Measurements from ENCODE around the gene CDC25B.
A peak's percentile ranks its signal among the peaks of the same experiment; 100 is the strongest.

Gene CDC25B

DNA sequence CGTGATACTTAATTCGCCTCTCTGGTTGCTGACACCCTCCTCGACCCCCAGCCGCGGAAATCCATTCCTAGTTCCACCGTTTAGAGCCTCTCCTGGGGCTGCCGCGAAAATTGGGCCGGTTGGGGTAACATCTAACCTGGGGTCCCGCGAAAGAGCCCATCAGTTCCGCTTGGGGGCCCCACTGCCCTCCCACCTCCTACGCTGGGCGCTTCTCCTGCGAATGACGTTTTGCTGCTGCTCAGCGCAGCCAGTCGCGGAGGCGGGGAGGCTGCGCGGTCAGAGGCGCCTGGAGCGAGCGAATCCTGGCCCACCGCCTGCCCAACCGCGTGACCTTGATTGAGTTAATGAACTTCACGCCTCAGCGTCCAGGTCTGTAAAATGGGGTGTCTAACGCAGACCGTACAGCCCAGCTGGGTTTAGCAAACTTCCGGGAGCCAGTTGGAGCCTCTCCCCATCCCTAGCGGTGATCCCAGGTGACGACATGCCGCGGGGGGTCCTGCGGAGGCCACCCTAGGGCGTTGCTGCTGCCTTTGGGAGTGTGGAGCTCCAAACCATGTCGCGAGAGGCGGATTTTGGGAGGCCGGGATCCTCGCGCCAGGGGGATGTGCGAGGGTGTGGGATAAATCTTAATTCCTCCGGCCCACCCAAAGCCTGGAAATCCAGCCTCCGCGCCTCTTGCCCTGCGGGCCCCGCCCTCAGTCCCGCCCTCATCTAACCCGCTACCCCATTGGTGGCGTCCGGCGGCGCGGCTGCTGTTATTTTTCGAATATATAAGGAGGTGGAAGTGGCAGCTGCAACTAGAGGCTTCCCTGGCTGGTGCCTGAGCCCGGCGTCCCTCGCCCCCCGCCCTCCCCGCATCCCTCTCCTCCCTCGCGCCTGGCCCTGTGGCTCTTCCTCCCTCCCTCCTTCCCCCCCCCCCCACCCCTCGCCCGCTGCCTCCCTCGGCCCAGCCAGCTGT lies at the start of gene CDC25B:
TSS of gene CDC25B (plus strand) at position 800 of the 958 bp plus-strand sequence. CDS start 222 bp downstream, outside the sequence.
- peak; percentile 81 for DNase-seq (ENCODE audit: low read depth)

- DNase-seq (ENCODE audit: low read depth): no peak
Measured at GRCh38 chr20:3747471-3747870, 48.6 kb upstream of the CDC25B start.

DNA sequence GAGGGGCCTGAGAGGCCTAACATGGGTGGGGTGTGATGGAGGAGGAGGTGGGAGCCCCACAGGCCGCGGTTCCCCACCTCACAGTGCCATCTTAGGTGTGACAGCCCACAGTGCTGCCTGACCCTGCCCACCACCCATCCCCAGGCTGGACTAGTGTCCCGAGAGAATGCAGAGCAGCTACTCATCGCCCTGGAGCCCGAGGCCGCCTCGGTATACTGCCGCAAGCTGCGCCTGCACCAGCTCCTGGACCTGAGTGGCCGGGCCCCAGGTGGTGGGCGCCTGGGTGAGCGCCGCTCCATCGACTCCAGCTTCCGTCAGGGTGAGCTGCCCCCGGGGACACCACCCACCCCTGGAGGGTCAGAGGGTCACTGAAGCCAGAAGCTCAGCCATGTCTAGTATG lies 48.0 kb upstream of the CDC25B start:
- DNase-seq (ENCODE audit: low read depth): no peak

DNA sequence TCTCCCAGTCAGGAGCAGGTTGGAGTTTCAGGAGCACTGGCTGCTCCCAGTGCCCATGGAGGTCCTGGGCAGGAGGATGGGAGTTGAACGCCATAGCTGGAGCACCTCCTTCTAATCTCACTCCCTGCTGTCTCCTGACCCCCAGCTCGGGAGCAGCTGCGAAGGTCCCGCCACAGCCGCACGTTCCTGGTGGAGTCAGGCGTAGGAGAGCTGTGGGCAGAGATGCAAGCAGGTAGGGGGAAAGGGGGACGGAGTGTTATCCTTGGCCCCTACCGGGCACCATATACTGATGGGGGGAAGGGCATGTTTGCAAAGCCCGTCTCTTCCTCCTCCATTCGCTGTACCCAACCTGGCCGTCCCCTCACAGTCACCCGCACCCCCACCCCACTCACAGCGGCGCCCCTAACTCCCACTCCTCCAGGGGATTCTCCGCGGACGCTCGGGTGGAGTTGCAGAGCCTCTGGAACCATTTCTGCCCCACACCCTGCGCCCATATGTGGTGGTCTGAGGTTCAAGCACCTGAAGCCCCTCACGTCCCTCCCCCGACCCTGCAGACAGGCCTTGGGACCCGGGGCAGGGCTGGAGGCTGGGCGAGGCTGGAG lies 46.9 kb upstream of the CDC25B start:
- DNase-seq (ENCODE audit: low read depth): no peak

- DNase-seq (ENCODE audit: low read depth): no peak
Measured at GRCh38 chr20:3749689-3750531, 46.2 kb upstream of the CDC25B start.

DNA sequence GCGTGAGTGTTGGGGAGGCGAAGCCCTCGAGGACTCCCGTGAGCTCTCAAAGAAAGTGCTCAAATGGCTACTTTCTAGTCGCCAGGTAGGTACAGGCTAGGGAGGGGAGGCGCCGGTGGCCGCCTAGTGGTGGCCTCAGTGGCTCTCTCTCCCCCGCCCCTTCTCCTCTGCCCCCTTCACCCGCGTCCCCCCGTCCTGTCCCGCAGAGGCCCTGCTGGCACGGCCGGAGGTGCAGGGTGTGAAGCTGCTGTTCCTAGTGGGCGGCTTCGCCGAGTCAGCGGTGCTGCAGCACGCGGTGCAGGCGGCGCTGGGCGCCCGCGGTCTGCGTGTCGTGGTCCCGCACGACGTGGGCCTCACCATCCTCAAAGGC lies 44.8 kb upstream of the CDC25B start:
- no peak for DNase-seq (ENCODE audit: low read depth)

DNA sequence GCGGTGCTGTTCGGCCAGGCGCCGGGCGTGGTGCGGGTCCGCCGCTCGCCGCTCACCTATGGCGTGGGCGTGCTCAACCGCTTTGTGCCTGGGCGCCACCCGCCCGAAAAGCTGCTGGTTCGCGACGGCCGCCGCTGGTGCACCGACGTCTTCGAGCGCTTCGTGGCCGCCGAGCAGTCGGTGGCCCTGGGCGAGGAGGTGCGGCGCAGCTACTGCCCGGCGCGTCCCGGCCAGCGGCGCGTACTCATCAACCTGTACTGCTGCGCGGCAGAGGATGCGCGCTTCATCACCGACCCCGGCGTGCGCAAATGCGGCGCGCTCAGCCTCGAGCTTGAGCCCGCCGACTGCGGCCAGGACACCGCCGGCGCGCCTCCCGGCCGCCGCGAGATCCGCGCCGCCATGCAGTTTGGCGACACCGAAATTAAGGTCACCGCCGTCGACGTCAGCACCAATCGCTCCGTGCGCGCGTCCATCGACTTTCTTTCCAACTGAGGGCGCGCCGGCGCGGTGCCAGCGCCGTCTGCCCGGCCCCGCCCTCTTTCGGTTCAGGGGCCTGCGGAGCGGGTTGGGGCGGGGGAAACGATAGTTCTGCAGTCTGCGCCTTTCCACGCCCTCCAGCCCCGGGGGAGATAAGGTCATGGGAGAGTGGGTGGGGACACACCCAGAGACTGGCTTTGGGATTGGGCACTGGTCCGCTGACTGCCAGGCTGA lies 44.3 kb upstream of the CDC25B start:
- DNase-seq (ENCODE audit: low read depth): peak; percentile 16

GRCh38 chr20:3752386-3752759 lies 43.7 kb upstream of the CDC25B start:
- DNase-seq (ENCODE audit: low read depth): no peak

DNA sequence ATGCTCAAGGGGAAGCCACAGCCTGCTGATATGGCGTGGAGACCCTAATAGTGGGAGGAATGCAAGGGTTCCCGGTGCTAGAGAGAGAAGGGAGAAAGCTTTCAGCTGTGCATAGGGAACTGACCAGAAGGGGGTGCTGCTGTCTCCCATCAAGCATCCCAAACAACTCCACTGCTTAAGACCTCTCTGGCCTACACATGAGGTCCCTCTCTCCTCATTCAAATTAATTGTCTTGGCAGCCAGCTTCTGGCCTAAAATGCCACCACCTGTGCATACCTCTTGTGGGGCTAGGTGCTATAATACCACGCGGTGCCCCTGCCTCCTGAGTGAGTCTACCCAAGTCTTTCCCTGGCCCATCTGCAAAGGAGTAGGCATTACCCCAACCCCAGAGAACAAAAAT lies 43.0 kb upstream of the CDC25B start:
- DNase-seq (ENCODE audit: low read depth): peak; percentile 23

- DNase-seq (ENCODE audit: low read depth): no peak
Measured at GRCh38 chr20:3753501-3754275, 42.4 kb upstream of the CDC25B start.

GRCh38 chr20:3754276-3754630 lies 41.9 kb upstream of the CDC25B start:
- DNase-seq (ENCODE audit: low read depth): no peak

DNA sequence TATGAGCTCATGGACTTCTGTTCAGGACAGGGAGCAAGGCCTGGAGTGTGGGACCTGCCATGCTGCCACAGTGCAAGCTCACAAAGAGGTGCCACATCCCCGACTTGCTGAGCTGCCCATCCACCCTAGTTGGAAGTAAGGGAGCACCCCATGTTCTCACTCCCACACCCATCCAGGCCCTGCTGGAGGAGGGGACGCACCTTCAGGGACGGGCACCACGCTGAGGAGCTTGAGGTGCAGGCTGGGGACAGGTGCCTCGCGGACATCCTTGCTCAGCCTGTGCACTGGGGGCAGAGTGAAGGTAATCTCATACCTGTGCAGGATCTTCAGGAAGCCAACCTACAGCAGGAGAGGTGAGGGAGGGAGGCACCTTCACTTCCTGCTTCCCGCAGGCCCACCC lies 40.8 kb upstream of the CDC25B start:
- DNase-seq (ENCODE audit: low read depth): no peak

- no peak for DNase-seq (ENCODE audit: low read depth)
Measured at GRCh38 chr20:3755814-3756480, 40.2 kb upstream of the CDC25B start.

- DNase-seq (ENCODE audit: low read depth): no peak
Measured at GRCh38 chr20:3757268-3757667, 38.8 kb upstream of the CDC25B start.

GRCh38 chr20:3758566-3758965 lies 37.5 kb upstream of the CDC25B start:
- DNase-seq (ENCODE audit: low read depth): no peak

- DNase-seq (ENCODE audit: low read depth): no peak
Measured at GRCh38 chr20:3759316-3759823, 36.7 kb upstream of the CDC25B start.

- no peak for DNase-seq (ENCODE audit: low read depth)
Measured at GRCh38 chr20:3759884-3760283, 36.2 kb upstream of the CDC25B start.

DNA sequence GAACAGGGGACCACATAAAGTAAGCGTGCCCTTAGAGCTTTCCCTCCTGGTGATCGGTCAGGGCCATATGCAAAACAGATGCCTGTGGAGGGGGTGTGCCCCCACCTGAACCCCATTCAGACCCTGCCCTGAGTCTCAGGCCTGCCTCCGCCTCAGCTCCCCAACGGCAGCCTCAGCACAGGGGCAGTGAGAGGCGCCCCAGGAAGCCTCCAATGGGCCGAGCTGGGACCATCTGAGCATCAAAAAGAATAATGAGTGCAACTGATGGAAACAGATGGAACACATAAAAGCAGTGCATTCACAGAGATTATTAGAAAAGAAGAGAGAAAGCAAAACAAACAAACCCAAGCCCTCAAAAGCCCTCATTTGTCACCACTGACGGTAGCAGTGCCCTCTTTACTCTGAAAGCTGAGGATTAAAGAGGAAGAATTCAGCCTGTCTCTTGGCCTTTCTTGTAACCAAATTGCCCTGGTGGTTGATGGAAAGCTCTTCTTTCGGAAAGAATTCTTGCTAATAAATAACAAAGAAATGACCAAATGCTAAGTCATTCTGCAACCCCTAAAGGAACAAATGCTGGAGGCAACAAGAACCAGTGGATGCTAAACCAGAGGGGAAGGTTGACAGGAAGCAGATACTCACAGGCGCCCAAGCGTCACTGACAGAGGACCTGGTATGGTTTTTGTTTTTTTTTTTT lies 35.3 kb upstream of the CDC25B start:
- no peak for DNase-seq (ENCODE audit: low read depth)

DNA sequence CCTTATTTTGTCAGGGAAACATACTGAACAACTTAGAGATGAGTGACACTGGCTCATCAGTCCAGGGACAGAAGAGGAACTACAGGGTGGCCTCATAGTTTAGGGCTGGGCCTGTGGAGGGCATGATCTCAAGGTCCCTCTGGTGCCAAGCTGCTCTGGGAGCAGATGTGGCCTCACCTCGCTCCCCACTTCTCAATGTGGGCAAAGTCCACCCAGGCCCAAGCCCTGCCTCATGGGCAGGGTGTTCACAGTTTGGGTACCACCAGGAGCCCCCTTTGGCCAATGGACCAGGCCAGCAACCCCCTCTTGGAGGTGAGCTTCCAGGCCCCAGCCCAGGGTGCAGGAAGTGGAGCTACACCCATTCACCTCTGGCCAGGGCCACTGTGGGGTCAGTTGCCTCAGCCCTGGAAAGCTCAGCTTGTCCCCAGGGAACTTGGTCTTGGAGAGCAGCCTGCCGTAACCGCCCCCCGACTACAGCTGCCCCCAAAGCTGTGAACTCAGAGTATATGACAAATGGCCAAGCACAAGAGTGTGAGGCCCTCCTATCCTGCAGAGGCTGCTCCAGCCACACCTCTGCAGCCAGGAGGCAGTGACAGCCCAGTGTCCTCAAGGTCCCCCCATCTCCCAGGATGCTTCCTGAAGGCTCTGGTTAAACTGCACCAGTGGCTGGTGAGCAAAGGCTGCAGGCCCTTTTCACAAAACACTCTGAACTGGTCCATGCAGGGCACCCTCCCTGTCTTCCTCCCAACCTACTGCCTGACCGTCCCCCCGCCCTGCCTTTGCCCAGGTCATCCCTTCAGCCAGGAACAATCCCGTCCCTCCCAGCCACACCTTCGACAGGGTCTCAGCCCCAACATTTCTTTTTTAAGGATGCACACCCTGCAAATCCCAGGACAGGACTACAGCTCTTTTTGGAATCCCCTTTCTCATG lies 32.2 kb upstream of the CDC25B start:
- DNase-seq (ENCODE audit: low read depth): no peak

Measured in stimulated activated CD8-positive, alpha-beta memory T cell treated with anti-CD3 and anti-CD28 coated beads, Interleukin-7, amount 100 ng/mL, for 24 hours (primary cell).